ENCODE data around the gene ZNF454.
A peak's percentile ranks its signal among the peaks of the same experiment; 100 is the strongest.

ZNF454 gene

GRCh38 chr5:178940569-178941360 is at the start of gene ZNF454:
ZNF454 (plus strand) TSS chr5:178941198; CDS start chr5:178942792, 1,594 bp downstream.
- H3K4me3 ChIP-seq (ENCODE audit: low read length): peak within 1 kb of the TSS; percentile 77
- DNase-seq (ENCODE audit: low read depth): peak; percentile 87
- no peak for TF ChIP-seq CTCF (conservative IDR thresholded peaks at IDR 0.05; ENCODE audit: low read depth, low read length)

- peak within 1 kb of the TSS; percentile 78 for H3K4me3 ChIP-seq (ENCODE audit: low read length)
- DNase-seq (ENCODE audit: low read depth): peak; percentile 16
- TF ChIP-seq CTCF (conservative IDR thresholded peaks at IDR 0.05; ENCODE audit: low read depth, low read length): no peak
Measured at GRCh38 chr5:178895615-178896571, 45.1 kb upstream of the ZNF454 start, which contains the start of gene ZFP2. ZFP2 (plus strand) TSS chr5:178895913; CDS start chr5:178931314, 35,401 bp downstream.

- TF ChIP-seq CTCF (conservative IDR thresholded peaks at IDR 0.05; ENCODE audit: low read depth, low read length): no peak
- DNase-seq (ENCODE audit: low read depth): no peak
- no peak overlapping the region for H3K4me3 ChIP-seq (ENCODE audit: low read length)
Measured at GRCh38 chr5:178899289-178899688, 41.7 kb upstream of the ZNF454 start.

GRCh38 chr5:178902849-178903248 is 38.1 kb upstream of the ZNF454 start:
- H3K4me3 ChIP-seq (ENCODE audit: low read length): no peak overlapping the region
- no peak for DNase-seq (ENCODE audit: low read depth)
- no peak for TF ChIP-seq CTCF (conservative IDR thresholded peaks at IDR 0.05; ENCODE audit: low read depth, low read length)

- no peak for TF ChIP-seq CTCF (conservative IDR thresholded peaks at IDR 0.05; ENCODE audit: low read depth, low read length)
- DNase-seq (ENCODE audit: low read depth): no peak
- no peak overlapping the region for H3K4me3 ChIP-seq (ENCODE audit: low read length)
Measured at GRCh38 chr5:178931846-178932760, 8.9 kb upstream of the ZNF454 start.

- H3K4me3 ChIP-seq (ENCODE audit: low read length): peak overlapping the region; percentile 77
Measured at GRCh38 chr5:178941361-178941760, 363 bp downstream of the ZNF454 start.

More at GRCh38 chr5:178941361-178941760, 363 bp downstream of the ZNF454 start:
- no peak for DNase-seq (ENCODE audit: low read depth)
- no peak for TF ChIP-seq CTCF (conservative IDR thresholded peaks at IDR 0.05; ENCODE audit: low read depth, low read length)

Data from retinal pigment epithelial cell (primary cell).